ENCODE data around the gene PRKCH.

PRKCH gene

DNA sequence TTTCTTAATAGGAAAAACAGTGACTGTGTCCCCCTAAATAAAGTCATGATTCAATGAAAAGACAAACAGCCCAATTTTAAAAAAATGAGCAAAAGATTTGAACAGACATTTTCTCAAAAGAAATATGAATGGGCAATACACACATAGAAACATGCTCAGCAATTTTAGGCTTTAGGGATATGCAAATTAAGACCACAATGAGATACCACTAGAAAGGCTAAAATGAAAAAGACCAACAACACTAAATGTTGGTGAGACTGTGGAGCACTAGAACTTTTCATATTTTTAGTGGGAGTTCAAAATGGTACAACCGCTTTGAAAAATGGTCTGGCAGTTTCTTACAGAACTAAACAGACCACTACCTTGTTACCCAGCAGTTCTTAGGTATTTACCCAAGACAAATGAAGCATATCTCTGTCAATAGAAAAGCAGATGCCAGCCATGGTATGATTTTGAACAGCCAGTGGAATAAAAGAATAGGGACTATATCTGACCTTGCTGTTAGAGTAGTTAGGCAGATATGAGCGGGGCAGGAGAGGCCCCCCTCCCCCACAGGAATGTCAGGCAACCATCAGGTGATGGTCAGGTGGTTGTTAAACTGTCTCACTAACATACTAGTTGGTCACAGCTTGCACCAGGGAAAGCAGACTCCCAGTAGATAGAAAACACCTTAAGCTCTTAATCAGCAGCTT is 108.8 kb downstream of the PRKCH start:
- no peak for DNase-seq

DNA sequence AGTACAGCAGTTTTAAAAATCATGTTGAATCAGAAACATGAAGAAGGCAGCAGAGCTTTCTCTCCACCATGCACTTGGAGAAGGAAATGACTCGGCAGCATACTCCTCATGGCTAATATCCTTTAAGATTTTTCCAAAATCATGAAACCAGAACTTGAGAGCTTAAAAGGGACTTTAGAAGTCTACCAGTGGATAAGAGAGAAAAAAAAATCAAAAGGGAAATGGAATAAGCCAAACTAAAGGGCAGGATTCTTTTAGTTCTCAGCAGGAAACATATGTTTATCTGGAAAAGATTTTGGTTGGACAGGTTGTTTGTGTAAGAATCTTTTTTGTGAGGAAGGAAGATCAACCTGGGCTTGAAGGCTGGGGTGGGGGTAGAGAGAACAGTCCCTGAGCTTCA is 111.8 kb downstream of the PRKCH start:
- no peak for DNase-seq

DNA sequence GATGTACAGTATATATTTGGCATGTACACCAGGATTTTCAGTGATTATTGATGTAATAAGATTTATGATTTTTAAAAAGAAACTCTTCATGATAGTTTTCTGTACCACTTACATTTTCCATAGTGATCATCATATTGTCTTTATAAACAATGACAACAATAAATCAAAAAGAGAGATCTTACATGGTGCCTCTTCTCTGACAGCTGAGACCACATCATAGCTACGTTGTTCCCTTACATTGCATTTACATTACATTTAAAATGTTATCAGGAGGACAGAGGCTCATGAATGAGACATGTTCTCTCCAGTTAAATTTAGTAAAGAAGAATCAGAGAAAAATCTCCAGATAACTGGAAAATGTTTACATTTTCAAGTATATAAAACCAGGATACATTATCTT is 112.4 kb downstream of the PRKCH start:
- no peak for DNase-seq

DNA sequence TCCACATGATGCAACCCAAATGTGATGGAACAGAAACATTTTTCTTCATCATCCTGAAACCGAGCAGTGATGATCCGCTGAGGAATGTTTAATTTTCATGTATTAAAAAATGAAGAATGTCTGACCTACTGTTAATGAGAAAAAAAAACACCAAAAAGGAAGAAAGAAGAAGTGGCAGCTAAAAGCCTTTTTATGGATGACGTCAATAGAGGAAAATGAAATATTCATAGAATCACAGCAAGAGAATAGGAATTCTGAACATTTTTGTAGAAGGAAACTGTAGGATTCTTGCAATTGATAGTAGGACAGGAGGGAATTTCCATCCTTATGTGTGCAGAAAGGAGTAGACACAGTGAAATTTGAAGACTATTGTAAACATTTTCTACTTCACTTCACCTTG is 112.9 kb downstream of the PRKCH start:
- DNase-seq, result no peak

GRCh38 chr14:61435563-61436337 is 114.4 kb downstream of the PRKCH start:
- DNase-seq, result no peak

DNA sequence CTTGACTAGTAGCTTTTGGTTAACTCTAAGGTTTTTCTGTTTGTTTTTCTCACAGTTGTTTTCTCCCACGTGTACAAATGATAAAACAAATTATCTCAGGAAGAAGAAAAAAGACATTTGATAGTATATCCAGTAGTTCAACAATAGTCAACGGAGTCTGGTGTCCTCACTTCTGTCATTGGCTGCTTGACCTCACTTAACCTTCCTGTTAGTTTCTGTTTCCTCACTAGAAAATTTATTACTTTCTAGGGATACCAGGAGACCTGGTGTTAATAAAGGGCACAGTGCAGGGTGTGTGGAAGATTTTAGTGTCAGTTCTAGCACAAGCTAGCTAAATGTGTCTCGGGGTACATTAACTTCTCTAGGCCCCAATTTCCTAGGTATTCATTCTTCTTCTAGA is 116.0 kb downstream of the PRKCH start:
- DNase-seq, result no peak

- no peak for DNase-seq
Observed at GRCh38 chr14:61438036-61438435, 116.7 kb downstream of the PRKCH start.

- DNase-seq, result no peak
Observed at GRCh38 chr14:61438497-61438859, 117.1 kb downstream of the PRKCH start.

DNA sequence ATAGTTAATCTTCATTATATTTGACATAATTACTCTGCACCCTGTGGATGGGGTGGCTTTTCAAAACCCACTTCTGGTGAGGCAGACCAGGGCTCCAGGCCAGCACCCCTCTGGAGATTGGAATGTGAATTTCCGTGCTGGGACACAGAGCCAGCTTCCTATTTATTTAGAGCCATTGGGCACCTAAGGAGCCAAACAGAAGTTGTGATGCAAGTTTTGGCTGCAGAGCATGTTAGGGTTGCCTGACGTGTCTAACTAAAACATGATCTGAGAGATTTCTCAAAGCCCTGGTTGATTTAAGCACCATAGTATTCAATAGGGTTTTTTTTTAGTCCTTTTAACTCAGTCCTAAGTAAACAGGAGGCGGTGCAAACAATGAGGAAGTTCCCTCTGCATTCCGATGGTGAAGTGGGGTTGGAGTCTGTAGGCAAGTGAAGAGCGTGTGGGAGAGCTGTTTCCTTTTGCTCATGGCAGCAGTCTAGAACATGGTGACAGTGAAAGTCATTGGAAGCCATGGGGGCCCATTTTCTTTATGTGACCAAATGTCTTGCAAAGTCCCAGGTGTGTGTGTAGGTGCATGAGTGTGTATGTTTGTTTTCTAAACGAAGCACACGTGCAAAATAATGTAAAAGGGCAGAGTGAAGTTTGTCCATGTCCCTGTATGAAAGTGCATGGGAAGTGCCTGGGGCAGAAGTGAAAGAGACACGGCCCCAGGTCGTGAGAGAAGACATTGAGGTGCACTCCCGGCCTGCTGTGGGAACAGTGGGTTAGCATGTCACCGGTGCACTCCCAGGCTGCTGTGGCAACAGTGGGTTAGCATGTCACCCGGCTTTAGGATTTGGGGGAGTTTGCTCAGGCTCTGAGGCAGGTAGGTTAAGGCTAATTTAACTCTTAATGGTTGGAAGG is 117.7 kb downstream of the PRKCH start:
- DNase-seq, result peak; percentile 42

DNA sequence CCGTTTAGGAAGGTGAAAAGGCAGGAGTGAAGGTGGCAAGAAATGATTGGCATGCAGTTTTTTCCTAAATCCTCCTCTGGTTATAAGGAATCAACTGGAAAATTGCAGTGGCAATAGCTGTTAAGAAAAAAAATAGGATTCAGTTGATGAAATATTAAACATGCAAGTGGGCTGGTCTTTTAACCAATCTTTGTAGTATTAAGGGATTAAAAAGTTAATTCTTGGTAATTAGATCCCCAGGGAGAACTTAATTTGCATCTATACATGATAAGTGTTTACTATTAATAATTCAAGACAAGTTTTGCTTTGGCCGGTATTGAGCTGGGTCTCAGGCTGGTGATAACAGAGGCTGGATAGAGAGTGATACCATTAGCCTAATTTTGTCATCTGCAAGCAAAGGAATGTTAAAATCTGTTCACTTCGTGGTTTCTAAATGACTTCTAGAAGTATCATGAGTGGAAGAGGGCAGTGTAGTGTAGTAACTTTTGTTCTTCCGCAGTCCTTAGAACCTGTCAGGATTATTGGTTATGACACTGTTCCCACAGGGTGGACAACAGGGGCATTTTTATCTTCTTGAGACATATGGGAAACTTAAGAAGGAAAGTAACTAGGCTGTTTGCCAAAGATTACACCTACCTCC is 118.5 kb downstream of the PRKCH start:
- DNase-seq, result no peak

- DNase-seq, result no peak
Observed at GRCh38 chr14:61443481-61443880, 122.1 kb downstream of the PRKCH start.

- peak; percentile 70 for DNase-seq
Observed at GRCh38 chr14:61444215-61444768, 122.9 kb downstream of the PRKCH start.

DNA sequence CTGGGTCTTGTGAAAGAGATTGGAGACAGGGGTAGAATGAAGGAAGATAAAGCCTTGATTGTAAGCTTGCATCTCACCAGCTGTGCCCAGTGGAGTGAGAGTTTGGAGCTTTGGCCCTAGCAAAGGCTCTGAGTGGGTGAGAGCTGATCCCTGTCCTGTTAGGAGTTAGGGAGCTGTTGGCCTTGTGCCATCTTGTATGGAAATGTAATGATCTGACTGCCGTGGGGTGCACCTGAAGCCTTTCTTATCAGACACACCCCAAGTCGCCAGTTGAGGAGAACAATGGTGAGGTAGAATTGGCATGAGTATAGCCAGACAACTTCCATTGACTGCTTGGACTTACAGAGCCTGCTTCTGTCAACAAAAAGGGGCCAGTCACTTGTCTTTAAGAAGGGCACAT is 130.1 kb downstream of the PRKCH start:
- DNase-seq, result no peak

- no peak for DNase-seq
Observed at GRCh38 chr14:61451891-61452400, 130.6 kb downstream of the PRKCH start.

- peak; percentile 52 for DNase-seq
Observed at GRCh38 chr14:61452452-61452851, 131.1 kb downstream of the PRKCH start.

DNA sequence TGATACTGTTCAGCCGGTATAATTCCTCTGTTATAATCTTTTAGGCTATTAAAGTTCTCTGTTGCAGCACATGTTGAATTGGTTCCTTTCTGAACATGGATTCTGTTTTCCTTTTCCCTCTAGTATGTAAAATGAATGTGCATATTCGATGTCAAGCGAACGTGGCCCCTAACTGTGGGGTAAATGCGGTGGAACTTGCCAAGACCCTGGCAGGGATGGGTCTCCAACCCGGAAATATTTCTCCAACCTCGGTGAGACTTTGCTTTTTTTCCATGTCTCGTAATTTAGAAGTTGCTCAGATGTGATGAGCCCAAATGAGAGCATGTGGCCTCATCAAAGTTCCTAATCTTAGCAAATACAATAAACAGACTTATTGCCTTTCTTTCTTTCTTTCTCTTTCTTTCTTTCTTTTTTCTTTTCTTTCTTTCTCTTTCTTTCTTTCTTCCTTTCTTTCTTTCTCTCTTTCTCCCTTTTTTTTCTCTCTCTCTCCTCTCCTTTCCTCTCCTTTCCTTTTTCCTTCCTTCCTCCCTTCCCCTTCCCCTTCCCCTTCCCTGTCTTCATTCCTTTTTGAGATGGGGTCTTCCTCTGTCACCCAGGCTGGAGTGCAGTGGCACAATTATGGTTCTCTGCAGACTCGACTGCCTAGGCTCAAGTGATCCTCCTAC is 131.9 kb downstream of the PRKCH start:
- DNase-seq, result no peak

GRCh38 chr14:61454545-61454944 is 133.2 kb downstream of the PRKCH start:
- no peak for DNase-seq

- no peak for DNase-seq
Observed at GRCh38 chr14:61455351-61455750, 134.0 kb downstream of the PRKCH start.

DNA sequence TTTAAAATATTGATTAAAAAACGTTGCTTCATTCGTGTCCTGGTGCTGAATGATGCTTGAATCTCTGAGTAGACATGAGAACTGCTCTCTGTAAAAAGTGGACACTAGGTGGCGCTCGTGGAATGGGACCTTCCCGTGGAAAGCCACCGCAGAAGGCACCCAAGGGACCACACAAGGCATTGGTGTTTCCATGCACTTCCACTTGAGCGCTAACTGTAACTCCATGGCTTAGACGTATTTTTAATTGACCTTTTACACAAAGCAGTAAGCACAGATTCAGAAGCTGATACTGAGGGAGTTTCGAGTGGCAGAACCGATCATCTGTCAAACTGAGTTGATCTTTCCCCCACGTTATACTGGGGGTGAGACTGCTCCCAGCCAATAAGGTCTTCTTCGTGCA is 135.3 kb downstream of the PRKCH start:
- DNase-seq, result peak; percentile 80

DNA sequence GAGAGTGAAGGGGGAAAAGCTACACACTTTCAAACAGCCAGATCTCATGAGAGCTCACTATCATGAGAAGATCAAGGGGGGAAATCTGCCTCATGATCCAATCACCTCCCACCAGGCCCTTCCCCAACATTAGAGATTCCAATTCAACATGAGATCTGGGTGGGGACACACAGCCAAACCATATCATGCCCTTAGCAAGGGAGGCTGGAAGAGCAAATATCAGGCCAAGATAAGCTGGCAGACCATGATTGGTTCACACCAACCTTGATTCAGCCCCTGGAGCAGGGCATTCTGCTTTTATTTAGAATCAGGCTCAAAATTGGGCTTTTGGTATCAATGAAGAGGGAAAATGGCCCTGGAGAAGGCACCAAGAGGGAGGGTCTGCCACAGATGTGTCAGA is 137.4 kb downstream of the PRKCH start:
- peak; percentile 1 for DNase-seq

DNA sequence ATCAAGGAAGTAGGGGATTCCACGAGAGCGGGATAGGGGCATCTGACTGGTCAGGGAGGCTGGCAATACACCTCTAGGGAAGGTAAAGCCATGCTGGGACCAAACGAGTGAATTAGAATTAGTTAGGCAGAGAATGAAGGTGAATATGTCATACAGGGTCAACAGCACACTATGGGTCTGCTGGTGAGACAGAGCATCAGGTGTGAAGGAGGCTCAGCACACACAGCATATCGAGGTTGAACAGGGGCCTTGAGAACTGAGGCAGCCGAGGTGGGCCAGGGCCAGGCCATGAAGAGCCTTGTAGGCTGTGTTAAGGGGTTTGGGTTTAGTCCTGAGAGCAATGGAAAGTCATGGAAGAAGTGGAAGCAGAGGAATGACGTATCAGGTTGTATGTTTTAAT is 137.8 kb downstream of the PRKCH start:
- no peak for DNase-seq

- DNase-seq, result no peak
Observed at GRCh38 chr14:61460063-61460462, 138.7 kb downstream of the PRKCH start.

Data from activated naive CD4-positive, alpha-beta T cell treated with Interleukin-2 at 50 U/mL for 16 hours (primary cell).